HepG2 (cell line): ENCODE data around the gene ZNF211. TPM values are rescaled to one million over a fixed set of nuclear protein-coding genes. Genes with fewer than 3 reads are reported as not detected.

Experiments used
- ARID2 ChIP-seq: sonication (generic); formaldehyde crosslinking; IDR thresholded peaks from 2 replicates; pipeline ENCODE4 v1.8.1; 2022; ENCODE audit warnings: mild to moderate bottlenecking, missing genetic modification reagents, borderline replicate concordance
- CAMTA2 ChIP-seq: sonication (generic); formaldehyde crosslinking; IDR thresholded peaks from 2 replicates; pipeline ENCODE4 v1.4.0; 2020; ENCODE audit warnings: mild to moderate bottlenecking, missing genetic modification reagents, borderline replicate concordance
- DMAP1 ChIP-seq: IDR thresholded peaks from 2 replicates; pipeline ENCODE4 v1.6.1; 2016
- DMTF1 ChIP-seq: sonication (generic); formaldehyde crosslinking; IDR thresholded peaks from 2 replicates; pipeline ENCODE4 v1.4.0; 2020; ENCODE audit warnings: mild to moderate bottlenecking, missing genetic modification reagents
- DNMT1 ChIP-seq: sonication (generic); formaldehyde crosslinking; IDR thresholded peaks from 2 replicates; pipeline ENCODE4 v1.5.1; 2020; ENCODE audit warnings: mild to moderate bottlenecking, missing genetic modification reagents
- FIP1L1 ChIP-seq: fragments of 200-400 bp; formaldehyde crosslinking; IDR thresholded peaks from 2 replicates; pipeline ENCODE4 v1.6.1; 2018; ENCODE audit warnings: low read depth, mild to moderate bottlenecking, low read length, moderate library complexity, borderline replicate concordance; ENCODE audit not compliant: insufficient read depth
- HDAC1 ChIP-seq: sonication (generic); formaldehyde crosslinking; IDR thresholded peaks from 2 replicates; pipeline ENCODE4 v1.5.1; 2020; ENCODE audit warnings: mild to moderate bottlenecking, missing genetic modification reagents
- HES4 ChIP-seq: sonication (generic); formaldehyde crosslinking; IDR thresholded peaks from 2 replicates; pipeline ENCODE4 v1.9.0; 2021; ENCODE audit warnings: mild to moderate bottlenecking, missing genetic modification reagents, borderline replicate concordance
- NCOA5 ChIP-seq: sonication (generic); formaldehyde crosslinking; IDR thresholded peaks from 2 replicates; pipeline ENCODE4 v1.4.0; 2020; ENCODE audit warnings: missing genetic modification reagents
- NFIC ChIP-seq: IDR thresholded peaks from 2 replicates; pipeline ENCODE4 v1.6.1; 2012; ENCODE audit warnings: mild to moderate bottlenecking, low read length, inconsistent platforms
- PCBP1 ChIP-seq: fragments of 200-400 bp; formaldehyde crosslinking; IDR thresholded peaks from 2 replicates; pipeline ENCODE4 v1.6.1; 2017; ENCODE audit warnings: mild to moderate bottlenecking, low read depth, low read length, borderline replicate concordance
- SCMH1 ChIP-seq: sonication (generic); formaldehyde crosslinking; IDR thresholded peaks from 2 replicates; pipeline ENCODE4 v1.9.0; 2021; ENCODE audit warnings: missing genetic modification reagents, mild to moderate bottlenecking, borderline replicate concordance
- TCF12 ChIP-seq, 2 experiments: fragments of 450-650 bp in 1 of 2; sonication (generic) in 1 of 2; formaldehyde crosslinking in 1 of 2; IDR thresholded peaks; 2 replicates each; pipeline versions ENCODE4 v1.6.1 to v1.8.0; 2017 to 2022; ENCODE audit warnings: antibody characterized with exemption in 1 of 2, mild to moderate bottlenecking in 1 of 2, missing genetic modification reagents in 1 of 2, moderate library complexity in 1 of 2
- ZBTB1 ChIP-seq: sonication (generic); formaldehyde crosslinking; IDR thresholded peaks from 2 replicates; pipeline ENCODE4 v1.4.0; 2020; ENCODE audit warnings: missing genetic modification reagents, borderline replicate concordance
- ZBTB38 ChIP-seq: sonication (generic); formaldehyde crosslinking; IDR thresholded peaks from 2 replicates; pipeline ENCODE4 v1.5.1; 2020; ENCODE audit warnings: mild to moderate bottlenecking, missing genetic modification reagents
- ZNF207 ChIP-seq: fragments of 450-650 bp; IDR thresholded peaks from 2 replicates; pipeline ENCODE4 v1.6.1; 2016; ENCODE audit warnings: antibody characterized with exemption, borderline replicate concordance
- ZNF44 ChIP-seq: sonication (generic); formaldehyde crosslinking; IDR thresholded peaks from 2 replicates; pipeline ENCODE4 v1.5.1; 2020; ENCODE audit warnings: mild to moderate bottlenecking, missing genetic modification reagents
- ZNF761 ChIP-seq: sonication (generic); formaldehyde crosslinking; conservative IDR thresholded peaks from 2 replicates; pipeline ENCODE4 v1.4.0; 2020; ENCODE audit warnings: mild to moderate bottlenecking, missing genetic modification reagents
- ZSCAN29 ChIP-seq: sonication (generic); formaldehyde crosslinking; conservative IDR thresholded peaks from 2 replicates; pipeline ENCODE4 v1.4.0; 2020; ENCODE audit warnings: mild to moderate bottlenecking, missing genetic modification reagents
- ZSCAN30 ChIP-seq: sonication (generic); formaldehyde crosslinking; IDR thresholded peaks from 2 replicates; pipeline ENCODE4 v1.5.0; 2020; ENCODE audit warnings: mild to moderate bottlenecking, missing genetic modification reagents
- polyA plus RNA-seq, 8 experiments: library from polyadenylated mRNA; depleted of rRNA in 3 of 8; stranded (reverse) in 7 of 8; unstranded in 1 of 8; fragments of >200 nt; fragmentation: Illumina TruSeq in 4 of 8; extraction: Trizol in 4 of 8; gene quantifications; 2 replicates each; pipeline versions ENCODE4 v1.2.1 to v1.2.3, GENCODE V29; 2011 to 2016; ENCODE audit warnings: low read depth in 4 of 8, missing spikeins in 1 of 8, mixed read lengths in 1 of 8; ENCODE audit not compliant: insufficient read depth in 1 of 8
- total RNA-seq, 5 experiments: library from RNA; depleted of rRNA; stranded (reverse); fragments of >200 nt; fragmentation: Illumina TruSeq; extraction: Trizol; gene quantifications; 2 replicates each; pipeline ENCODE4 v1.2.3, GENCODE V29; 2016; ENCODE audit warnings: low read depth in 1 of 5
- TF ChIP-seq, protein P1 (sequence below): sonication (generic); formaldehyde crosslinking; IDR thresholded peaks from 2 replicates; pipeline ENCODE4 v1.5.1; 2020; ENCODE audit warnings: missing genetic modification reagents, mild to moderate bottlenecking, borderline replicate concordance
- TF ChIP-seq, protein P2 (sequence below): sonication (generic); formaldehyde crosslinking; IDR thresholded peaks from 2 replicates; pipeline ENCODE4 v1.9.0; 2021; ENCODE audit warnings: missing genetic modification reagents, borderline replicate concordance

ZNF211 gene
- total and polyA plus RNA-seq, 2 of the 13 experiments (the other 11 are each of a cell fraction or from before 2014, with no cell fraction given): 9.9 to 11.2 TPM

DNA sequence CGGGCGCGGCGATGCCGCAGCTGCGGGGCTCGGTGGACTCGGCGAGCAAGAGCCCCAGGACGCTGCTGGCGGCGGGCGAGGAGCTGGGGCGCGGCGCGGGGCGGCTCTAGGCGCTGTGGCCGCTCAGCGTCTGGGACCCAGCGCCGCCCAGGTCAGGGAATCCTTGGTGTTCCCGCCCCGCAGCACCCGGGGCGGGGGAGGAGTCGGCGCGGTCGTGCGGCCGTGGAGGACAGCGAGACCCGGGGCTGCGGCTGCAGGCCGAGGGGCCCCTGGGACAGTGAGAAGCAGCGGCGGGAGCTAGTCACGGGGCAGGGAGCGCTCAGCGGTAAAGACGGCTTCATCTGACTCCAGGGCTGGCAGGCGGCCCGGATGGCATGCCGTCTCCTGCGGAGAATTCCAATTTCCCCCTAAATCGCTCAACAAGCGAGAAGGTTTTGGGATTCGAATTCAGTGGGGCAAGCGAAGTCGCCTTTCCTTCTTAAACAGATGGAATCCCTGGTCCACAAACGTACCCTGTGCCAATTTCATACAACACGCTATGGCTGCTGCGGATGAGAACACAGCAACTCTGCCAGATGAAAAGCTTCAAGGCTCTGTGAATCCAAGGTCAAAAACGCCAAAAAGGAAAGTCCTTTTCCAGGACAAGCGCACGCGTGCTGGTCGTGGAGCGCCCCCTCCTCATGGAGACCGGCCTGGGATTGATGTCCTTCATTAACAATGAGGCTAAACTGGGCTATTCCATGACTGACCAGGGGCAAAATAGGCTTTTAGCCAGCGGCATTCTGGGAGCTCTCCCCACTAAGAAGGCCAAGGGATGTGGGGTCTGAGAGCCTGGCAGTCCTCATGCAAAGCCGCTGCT lies 31.5 kb downstream of the ZNF211 start (continued):
- TF ChIP-seq DMAP1 (CRISPR knock-in tag): no peak
- no peak for TF ChIP-seq NFIC
- peak; percentile 57 for TF ChIP-seq HDAC1 (CRISPR knock-in tag)
- TF ChIP-seq PCBP1: no peak
- no peak for TF ChIP-seq ZNF761
- TF ChIP-seq ZBTB1: no peak
- TF ChIP-seq, protein P1, sequence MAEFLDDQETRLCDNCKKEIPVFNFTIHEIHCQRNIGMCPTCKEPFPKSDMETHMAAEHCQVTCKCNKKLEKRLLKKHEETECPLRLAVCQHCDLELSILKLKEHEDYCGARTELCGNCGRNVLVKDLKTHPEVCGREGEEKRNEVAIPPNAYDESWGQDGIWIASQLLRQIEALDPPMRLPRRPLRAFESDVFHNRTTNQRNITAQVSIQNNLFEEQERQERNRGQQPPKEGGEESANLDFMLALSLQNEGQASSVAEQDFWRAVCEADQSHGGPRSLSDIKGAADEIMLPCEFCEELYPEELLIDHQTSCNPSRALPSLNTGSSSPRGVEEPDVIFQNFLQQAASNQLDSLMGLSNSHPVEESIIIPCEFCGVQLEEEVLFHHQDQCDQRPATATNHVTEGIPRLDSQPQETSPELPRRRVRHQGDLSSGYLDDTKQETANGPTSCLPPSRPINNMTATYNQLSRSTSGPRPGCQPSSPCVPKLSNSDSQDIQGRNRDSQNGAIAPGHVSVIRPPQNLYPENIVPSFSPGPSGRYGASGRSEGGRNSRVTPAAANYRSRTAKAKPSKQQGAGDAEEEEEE (CRISPR knock-in tag): no peak
- TF ChIP-seq ZSCAN30 (CRISPR knock-in tag): 0 out of 2 replicates have a peak, but pooled peaks have one; percentile 38
- 0 out of 2 replicates have a peak, but pooled peaks have one; percentile 39 for TF ChIP-seq DMTF1
- no peak for TF ChIP-seq ARID2 (CRISPR knock-in tag)
- no peak; the same call in 1 of the 2 replicates for TF ChIP-seq HES4 (CRISPR knock-in tag)
- no peak for TF ChIP-seq SCMH1 (CRISPR knock-in tag)
- TF ChIP-seq DNMT1 (CRISPR knock-in tag): no peak
- no peak for TF ChIP-seq ZNF44 (CRISPR knock-in tag)
- TF ChIP-seq, protein P2, sequence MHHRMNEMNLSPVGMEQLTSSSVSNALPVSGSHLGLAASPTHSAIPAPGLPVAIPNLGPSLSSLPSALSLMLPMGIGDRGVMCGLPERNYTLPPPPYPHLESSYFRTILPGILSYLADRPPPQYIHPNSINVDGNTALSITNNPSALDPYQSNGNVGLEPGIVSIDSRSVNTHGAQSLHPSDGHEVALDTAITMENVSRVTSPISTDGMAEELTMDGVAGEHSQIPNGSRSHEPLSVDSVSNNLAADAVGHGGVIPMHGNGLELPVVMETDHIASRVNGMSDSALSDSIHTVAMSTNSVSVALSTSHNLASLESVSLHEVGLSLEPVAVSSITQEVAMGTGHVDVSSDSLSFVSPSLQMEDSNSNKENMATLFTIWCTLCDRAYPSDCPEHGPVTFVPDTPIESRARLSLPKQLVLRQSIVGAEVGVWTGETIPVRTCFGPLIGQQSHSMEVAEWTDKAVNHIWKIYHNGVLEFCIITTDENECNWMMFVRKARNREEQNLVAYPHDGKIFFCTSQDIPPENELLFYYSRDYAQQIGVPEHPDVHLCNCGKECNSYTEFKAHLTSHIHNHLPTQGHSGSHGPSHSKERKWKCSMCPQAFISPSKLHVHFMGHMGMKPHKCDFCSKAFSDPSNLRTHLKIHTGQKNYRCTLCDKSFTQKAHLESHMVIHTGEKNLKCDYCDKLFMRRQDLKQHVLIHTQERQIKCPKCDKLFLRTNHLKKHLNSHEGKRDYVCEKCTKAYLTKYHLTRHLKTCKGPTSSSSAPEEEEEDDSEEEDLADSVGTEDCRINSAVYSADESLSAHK (CRISPR knock-in tag): no peak
- TF ChIP-seq CAMTA2 (CRISPR knock-in tag): 0 out of 2 replicates have a peak, but pooled peaks have one; percentile 56
- no peak for TF ChIP-seq NCOA5 (CRISPR knock-in tag)
- TF ChIP-seq ZNF207: no peak
- 0 out of 2 replicates have a peak, but pooled peaks have one; percentile 29 for TF ChIP-seq ZSCAN29 (CRISPR knock-in tag)
- peak; percentile 32; the same call in 1 of the 2 replicates for TF ChIP-seq ZBTB38
- TF ChIP-seq TCF12 (IDR thresholded peaks at IDR 0.05): no peak
- 0 out of 2 replicates have a peak, but pooled peaks have one; percentile 43 for TF ChIP-seq TCF12 (CRISPR knock-in tag; IDR thresholded peaks at IDR 0.05)
- TF ChIP-seq FIP1L1: no peak
